Measurements from ENCODE around the gene XRN1.
"Not testable (repeated sequence)": the region's sequence is repeated elsewhere in the genome, so short reads cannot be mapped to it uniquely, and the experiment has no call there.

The XRN1 gene

GRCh38 chr3:142417302-142417701, 30.5 kb downstream of the XRN1 start:
- Histone ChIP-seq H3K4me1 (no peaks in the 10 kb centered on the region), H3K9me3 (no peaks in the 10 kb centered on the region), H3K36me3 (peaks cover 14% of the 10 kb centered on the region), H3K4me3 (ENCODE audit: low read depth, low read length) (no peak overlapping the region), H3K27me3 (no peaks in the 10 kb centered on the region)
- DNase-seq, result no peak
- no peak for TF ChIP-seq CTCF (IDR thresholded peaks at IDR 0.05; ENCODE audit: low read depth, low read length)

GRCh38 chr3:142400537-142400936, 47.3 kb downstream of the XRN1 start:
- not testable (repeated sequence) for H3K4me3 ChIP-seq (ENCODE audit: low read depth, low read length); H3K4me1 ChIP-seq; H3K9me3 ChIP-seq; DNase-seq; H3K27me3 ChIP-seq
- H3K36me3 ChIP-seq, result peaks cover 28% of the 10 kb centered on the region

- H3K36me3 ChIP-seq, result peaks cover 39% of the 10 kb centered on the region
- TF ChIP-seq CTCF (IDR thresholded peaks at IDR 0.05; ENCODE audit: low read depth, low read length), result no peak
- no peak for DNase-seq
Measured at GRCh38 chr3:142394921-142395622, 52.8 kb downstream of the XRN1 start.

GRCh38 chr3:142385078-142385477, 62.8 kb downstream of the XRN1 start:
- DNase-seq, result no peak
- no peak for TF ChIP-seq CTCF (IDR thresholded peaks at IDR 0.05; ENCODE audit: low read depth, low read length)
- no peaks in the 10 kb centered on the region for H3K4me1 ChIP-seq
- H3K27me3 ChIP-seq, result no peaks in the 10 kb centered on the region
- H3K9me3 ChIP-seq, result no peaks in the 10 kb centered on the region
- no peak overlapping the region for H3K4me3 ChIP-seq (ENCODE audit: low read depth, low read length)
- H3K36me3 ChIP-seq, result peaks cover 27% of the 10 kb centered on the region

More at GRCh38 chr3:142394921-142395622, 52.8 kb downstream of the XRN1 start:
- Histone ChIP-seq H3K9me3 (no peaks in the 10 kb centered on the region), H3K4me3 (ENCODE audit: low read depth, low read length) (no peak overlapping the region), H3K27me3 (no peaks in the 10 kb centered on the region), H3K4me1 (no peaks in the 10 kb centered on the region)

GRCh38 chr3:142374687-142375086, 73.2 kb downstream of the XRN1 start:
- TF ChIP-seq CTCF (IDR thresholded peaks at IDR 0.05; ENCODE audit: low read depth, low read length), result no peak
- no peak for DNase-seq
- H3K27me3 ChIP-seq, result no peaks in the 10 kb centered on the region
- H3K4me3 ChIP-seq (ENCODE audit: low read depth, low read length), result no peak overlapping the region
- H3K36me3 ChIP-seq, result no peaks in the 10 kb centered on the region
- no peaks in the 10 kb centered on the region for H3K9me3 ChIP-seq
- H3K4me1 ChIP-seq, result no peaks in the 10 kb centered on the region

GRCh38 chr3:142369576-142369975, 78.3 kb downstream of the XRN1 start:
- not testable (repeated sequence) for H3K9me3 ChIP-seq; H3K27me3 ChIP-seq; H3K4me3 ChIP-seq (ENCODE audit: low read depth, low read length); H3K4me1 ChIP-seq; H3K36me3 ChIP-seq; DNase-seq

- peaks cover 4% of the 10 kb centered on the region; the same call in 1 of the 2 replicates for H3K36me3 ChIP-seq
- peak; percentile 48 for TF ChIP-seq CTCF (IDR thresholded peaks at IDR 0.05; ENCODE audit: low read depth, low read length)
- DNase-seq, result no peak
- no peaks in the 10 kb centered on the region for H3K27me3 ChIP-seq
- no peaks in the 10 kb centered on the region for H3K4me1 ChIP-seq
- H3K9me3 ChIP-seq, result no peaks in the 10 kb centered on the region
- no peak overlapping the region for H3K4me3 ChIP-seq (ENCODE audit: low read depth, low read length)
Measured at GRCh38 chr3:142366434-142366833, 81.4 kb downstream of the XRN1 start.
